H9 (cell line): Measurements from ENCODE around the gene ZNF3. TPM values are rescaled to one million over a fixed set of nuclear protein-coding genes. Genes with fewer than 3 reads are reported as not detected.

Experiments
- DNase-seq: peaks from one replicate; pipeline ENCODE4 v3.0.0-alpha.2; 2017
- H2AFZ ChIP-seq: one replicate; pipeline ENCODE4 v1.6.1; 2013; ENCODE audit warnings: mild to moderate bottlenecking, low read length, control low read depth, moderate library complexity
- H2AK5ac ChIP-seq: 2 replicates; pipeline ENCODE4 v1.6.1; 2013; ENCODE audit warnings: low read length, control low read depth, mixed read lengths; ENCODE audit not compliant: insufficient read length
- H2BK120ac ChIP-seq: one replicate; pipeline ENCODE4 v1.6.1; 2013; ENCODE audit warnings: low read depth, mild to moderate bottlenecking, low read length, control low read depth, inconsistent platforms; ENCODE audit not compliant: poor library complexity, severe bottlenecking
- H2BK12ac ChIP-seq: 2 replicates; pipeline ENCODE4 v1.6.1; 2013; ENCODE audit warnings: low read length, control low read depth, mixed read lengths, low read depth; ENCODE audit not compliant: insufficient read length
- H2BK15ac ChIP-seq: 2 replicates; pipeline ENCODE4 v1.6.1; 2013; ENCODE audit warnings: low read depth, low read length, control low read depth
- H2BK20ac ChIP-seq: one replicate; pipeline ENCODE4 v1.6.1; 2013; ENCODE audit warnings: low read depth, mild to moderate bottlenecking, low read length, control low read depth, inconsistent platforms; ENCODE audit not compliant: poor library complexity, severe bottlenecking
- H2BK5ac ChIP-seq: 2 replicates; pipeline ENCODE4 v1.6.1; 2013; ENCODE audit warnings: low read length, control low read depth, mixed read lengths; ENCODE audit not compliant: insufficient read length
- H3K14ac ChIP-seq: 2 replicates; pipeline ENCODE4 v1.6.1; 2013; ENCODE audit warnings: low read length, control low read depth; ENCODE audit not compliant: insufficient read depth
- H3K18ac ChIP-seq: 2 replicates; pipeline ENCODE4 v1.6.1; 2013; ENCODE audit warnings: low read depth, mild to moderate bottlenecking, mixed read lengths, low read length, control low read depth; ENCODE audit not compliant: insufficient read length
- H3K23ac ChIP-seq: 2 replicates; pipeline ENCODE4 v1.6.1; 2013; ENCODE audit warnings: low read length, control low read depth, mixed read lengths, low read depth; ENCODE audit not compliant: insufficient read length
- H3K23me2 ChIP-seq: 2 replicates; pipeline ENCODE4 v1.6.1; 2013; ENCODE audit warnings: low read depth, mild to moderate bottlenecking, mixed read lengths, low read length, control low read depth; ENCODE audit not compliant: insufficient read length, poor library complexity, severe bottlenecking
- H3K27ac ChIP-seq: 2 replicates; pipeline ENCODE4 v1.5.1; 2013; ENCODE audit warnings: low read length, control low read depth, mixed read lengths, low read depth; ENCODE audit not compliant: insufficient read length
- H3K27me3 ChIP-seq: 2 replicates; pipeline ENCODE4 v1.6.1; 2013; ENCODE audit warnings: low read length, control low read depth, inconsistent platforms; ENCODE audit not compliant: insufficient read depth
- H3K4ac ChIP-seq: 2 replicates; pipeline ENCODE4 v1.6.1; 2013; ENCODE audit warnings: low read depth, mild to moderate bottlenecking, control low read depth, inconsistent platforms, low read length, moderate library complexity
- H3K4me1 ChIP-seq: 2 replicates; pipeline ENCODE4 v1.6.1; 2013; ENCODE audit warnings: low read length, control low read depth, inconsistent platforms; ENCODE audit not compliant: insufficient read depth
- H3K4me2 ChIP-seq: 2 replicates; pipeline ENCODE4 v1.6.1; 2013; ENCODE audit warnings: low read length, control low read depth, mixed read lengths; ENCODE audit not compliant: insufficient read length, insufficient read depth
- H3K56ac ChIP-seq: 2 replicates; pipeline ENCODE4 v1.6.1; 2013; ENCODE audit warnings: low read depth, mild to moderate bottlenecking, mixed read lengths, low read length, control low read depth; ENCODE audit not compliant: insufficient read length
- H3K79me1 ChIP-seq: 2 replicates; pipeline ENCODE4 v1.6.1; 2013; ENCODE audit warnings: low read depth, mild to moderate bottlenecking, moderate library complexity, low read length, control low read depth, inconsistent platforms; ENCODE audit not compliant: insufficient read depth, poor library complexity, severe bottlenecking
- H3K79me2 ChIP-seq: 2 replicates; pipeline ENCODE4 v1.6.1; 2013; ENCODE audit warnings: low read length, control low read depth, inconsistent platforms; ENCODE audit not compliant: insufficient read depth
- H3K9ac ChIP-seq: 2 replicates; pipeline ENCODE4 v1.6.1; 2013; ENCODE audit warnings: low read length, control low read depth, mixed read lengths; ENCODE audit not compliant: insufficient read length; ENCODE audit errors: extremely low read depth
- H3K9me3 ChIP-seq: one replicate; pipeline ENCODE4 v1.6.1; 2013; ENCODE audit warnings: low read depth, low read length, inconsistent platforms; ENCODE audit not compliant: control insufficient read depth
- H3T11ph ChIP-seq: one replicate; pipeline ENCODE4 v1.6.1; 2013; ENCODE audit warnings: mild to moderate bottlenecking, low read length, control low read depth, inconsistent platforms
- H4K20me1 ChIP-seq: one replicate; pipeline ENCODE4 v1.6.1; 2013; ENCODE audit not compliant: control insufficient read depth, insufficient read length, insufficient read depth
- H4K5ac ChIP-seq: 2 replicates; pipeline ENCODE4 v1.6.1; 2013; ENCODE audit warnings: low read depth, mild to moderate bottlenecking, mixed read lengths, low read length, control low read depth; ENCODE audit not compliant: insufficient read length
- H4K8ac ChIP-seq: replicated peaks from 2 replicates; pipeline ENCODE4 v1.6.1; 2013; ENCODE audit warnings: low read length, control low read depth, mixed read lengths, low read depth; ENCODE audit not compliant: insufficient read length
- H4K91ac ChIP-seq: 2 replicates; pipeline ENCODE4 v1.6.1; 2013; ENCODE audit warnings: low read depth, mild to moderate bottlenecking, moderate library complexity, mixed read lengths, low read length, control low read depth; ENCODE audit not compliant: insufficient read length
- H3K27ac Mint-ChIP-seq, 3 experiments: 2 replicates in 2 of 3; 3 replicates in 1 of 3; pipeline ENCODE4 v1.8.0; 2020 to 2021; ENCODE audit warnings: mixed read lengths in 3 of 3, mild to moderate bottlenecking in 1 of 3, moderate library complexity in 1 of 3
- H3K27me3 Mint-ChIP-seq: 2 replicates; pipeline ENCODE4 v1.8.0; 2021; ENCODE audit warnings: low read depth, mild to moderate bottlenecking, moderate library complexity, mixed read lengths
- H3K36me3 Mint-ChIP-seq, 3 experiments: 2 replicates in 2 of 3; 3 replicates in 1 of 3; pipeline ENCODE4 v1.8.0; 2020 to 2021; ENCODE audit warnings: low read depth in 3 of 3, mixed read lengths in 3 of 3; ENCODE audit not compliant: insufficient read depth in 1 of 3
- H3K4me1 Mint-ChIP-seq, 2 experiments: 2 replicates each; pipeline ENCODE4 v1.8.0; 2020; ENCODE audit warnings: mixed read lengths in 2 of 2
- H3K4me3 Mint-ChIP-seq, 2 experiments: 2 replicates in 1 of 2; 3 replicates in 1 of 2; pipeline ENCODE4 v1.8.0; 2020 to 2021; ENCODE audit warnings: mild to moderate bottlenecking in 2 of 2, mixed read lengths in 2 of 2, moderate library complexity in 1 of 2
- H3K9me3 Mint-ChIP-seq, 2 experiments: 2 replicates in 1 of 2; 3 replicates in 1 of 2; pipeline ENCODE4 v1.8.0; 2020; ENCODE audit warnings: mild to moderate bottlenecking in 2 of 2, mixed read lengths in 2 of 2, moderate library complexity in 1 of 2
- WGBS: extraction: QIAGEN DNeasy Blood & Tissue Kit; methylation state at CpG from one replicate; pipeline ENCODE4 v1.1.7; 2013; ENCODE audit warnings: missing lambda C conversion rate, low lambda C conversion rate, mixed read lengths; ENCODE audit not compliant: insufficient read length; ENCODE audit errors: extremely low coverage; 5-methylcytosine and 5-hydroxymethylcytosine counted together
- total RNA-seq: library from RNA; stranded (reverse); gene quantifications from 2 replicates; pipeline ENCODE4 v1.2.1, GENCODE V29; 2021
- TF ChIP-seq, protein P1 (sequence below): fragments of 200-600 bp; sonication (generic); conservative IDR thresholded peaks from 3 replicates; pipeline ENCODE4 v1.8.0; 2021; ENCODE audit warnings: antibody characterized with exemption, mild to moderate bottlenecking

The ZNF3 gene
- total RNA-seq, 1 experiment from 2014 or later = 60.4 TPM

DNA sequence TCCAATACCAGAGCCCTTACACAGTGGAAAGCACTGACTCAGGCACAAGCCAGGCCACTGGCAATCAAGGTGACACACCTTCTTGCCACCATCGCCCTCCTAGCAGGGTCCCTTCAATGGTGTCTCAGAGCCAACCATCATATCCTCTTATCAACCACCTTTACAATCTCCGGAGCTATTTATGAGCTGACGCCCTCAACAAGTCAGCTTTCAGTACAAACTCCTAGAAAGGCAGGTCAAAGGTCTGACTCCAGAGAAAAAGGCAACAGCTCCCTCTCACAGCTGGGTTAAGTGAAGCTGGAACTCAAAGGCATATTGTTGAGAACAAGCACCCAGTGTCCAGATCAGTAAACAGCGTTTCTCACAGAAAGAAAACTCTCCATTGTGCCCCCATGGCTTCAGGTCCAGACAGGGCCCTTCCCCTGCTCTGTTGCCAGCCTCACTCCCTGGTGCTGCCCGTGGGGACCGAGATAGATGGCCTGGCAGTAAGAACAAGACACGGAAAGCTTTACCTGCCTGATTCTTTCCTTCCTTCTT is 2.4 kb downstream of the ZNF3 start:
- Histone ChIP-seq H3K4me1 (peaks cover 3% of the 10 kb centered on the region; the same call in 1 of the 2 replicates), H2BK20ac (no peak overlapping the region), H3K9ac (no peak overlapping the region), H3K27me3 (no peaks in the 10 kb centered on the region), H3K14ac (no peak overlapping the region), H3K18ac (no peak overlapping the region), H3K79me1 (no peaks in the 10 kb centered on the region), H2BK120ac (no peak overlapping the region), H2BK15ac (no peak overlapping the region), H4K91ac (no peak overlapping the region), H2BK5ac (no peak overlapping the region), H2AFZ (no peak overlapping the region), H3K9me3 (peaks cover 15% of the 10 kb centered on the region), H2BK12ac (no peak overlapping the region), H4K8ac (no peak overlapping the region), H3K23ac (no peak overlapping the region), H3K4me2 (no peak overlapping the region), H3K27ac (no peak overlapping the region), H3T11ph (no peak overlapping the region), H3K23me2 (peaks cover 6% of the 10 kb centered on the region), H3K56ac (no peak overlapping the region), H3K4ac (no peak overlapping the region), H2AK5ac (no peak overlapping the region), H4K20me1 (no peaks in the 10 kb centered on the region), H3K79me2 (peaks cover 32% of the 10 kb centered on the region), H4K5ac (no peak overlapping the region)
- H3K4me3 Mint-ChIP-seq = peak overlapping the region; percentile 91 to 98
- peaks cover 66 to 67% (median 67%) of the 10 kb centered on the region in 3 experiments for H3K36me3 Mint-ChIP-seq
- no peaks in the 10 kb centered on the region; the same call in 1 of the 2 replicates for H3K27me3 Mint-ChIP-seq
- H3K4me1 Mint-ChIP-seq = peaks cover 12 to 27% of the 10 kb centered on the region in 2 experiments
- H3K27ac Mint-ChIP-seq = peak overlapping the region in 1 of 3 experiments; percentile 15; a peak in 1 of 7 replicates
- no peak for DNase-seq
- TF ChIP-seq, protein P1, sequence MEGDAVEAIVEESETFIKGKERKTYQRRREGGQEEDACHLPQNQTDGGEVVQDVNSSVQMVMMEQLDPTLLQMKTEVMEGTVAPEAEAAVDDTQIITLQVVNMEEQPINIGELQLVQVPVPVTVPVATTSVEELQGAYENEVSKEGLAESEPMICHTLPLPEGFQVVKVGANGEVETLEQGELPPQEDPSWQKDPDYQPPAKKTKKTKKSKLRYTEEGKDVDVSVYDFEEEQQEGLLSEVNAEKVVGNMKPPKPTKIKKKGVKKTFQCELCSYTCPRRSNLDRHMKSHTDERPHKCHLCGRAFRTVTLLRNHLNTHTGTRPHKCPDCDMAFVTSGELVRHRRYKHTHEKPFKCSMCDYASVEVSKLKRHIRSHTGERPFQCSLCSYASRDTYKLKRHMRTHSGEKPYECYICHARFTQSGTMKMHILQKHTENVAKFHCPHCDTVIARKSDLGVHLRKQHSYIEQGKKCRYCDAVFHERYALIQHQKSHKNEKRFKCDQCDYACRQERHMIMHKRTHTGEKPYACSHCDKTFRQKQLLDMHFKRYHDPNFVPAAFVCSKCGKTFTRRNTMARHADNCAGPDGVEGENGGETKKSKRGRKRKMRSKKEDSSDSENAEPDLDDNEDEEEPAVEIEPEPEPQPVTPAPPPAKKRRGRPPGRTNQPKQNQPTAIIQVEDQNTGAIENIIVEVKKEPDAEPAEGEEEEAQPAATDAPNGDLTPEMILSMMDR = no peak
- no CpG with 5 or more reads among the region's 7 CpGs for WGBS
- H3K9me3 Mint-ChIP-seq = peaks cover 29 to 55% of the 10 kb centered on the region in 2 experiments
